GM23338 (cell line): ENCODE measurements around the gene LRRC27. TPM values are rescaled to one million over a fixed set of nuclear protein-coding genes. Genes with fewer than 3 reads are reported as not detected.

Experiments used
- ATAC-seq: fragments of 200-7000 bp; cut with Tn5 transposase; 3 replicates; pipeline ENCODE4 v1.9.1; 2020
- DNase-seq: peaks from one replicate; pipeline ENCODE4 v3.0.0-alpha.2; 2015; ENCODE audit warnings: low spot score
- H2AFZ ChIP-seq: fragments of 200-600 bp; sonication (generic); 2 replicates; pipeline ENCODE4 v1.8.0; 2016; ENCODE audit warnings: antibody characterized with exemption, mild to moderate bottlenecking, moderate library complexity
- H3F3A ChIP-seq: fragments of 200-600 bp; sonication (generic); replicated peaks from 2 replicates; pipeline ENCODE4 v1.8.0; 2017; ENCODE audit warnings: antibody characterized with exemption, mixed run types, low read depth
- H3K27ac ChIP-seq: fragments of 200-600 bp; sonication (generic); 2 replicates; pipeline ENCODE4 v1.6.1; 2016; ENCODE audit warnings: low read depth
- H3K27me3 ChIP-seq: fragments of 200-600 bp; sonication (generic); 2 replicates; pipeline ENCODE4 v1.8.0; 2016; ENCODE audit warnings: mild to moderate bottlenecking, mixed run types, moderate library complexity; ENCODE audit not compliant: insufficient read depth
- H3K36me3 ChIP-seq: fragments of 200-600 bp; sonication (generic); 2 replicates; pipeline ENCODE4 v1.8.0; 2016; ENCODE audit warnings: mild to moderate bottlenecking; ENCODE audit not compliant: insufficient read depth
- H3K4me1 ChIP-seq: fragments of 200-600 bp; sonication (generic); 2 replicates; pipeline ENCODE4 v1.8.0; 2016; ENCODE audit warnings: mild to moderate bottlenecking, moderate library complexity; ENCODE audit not compliant: insufficient read depth
- H3K4me2 ChIP-seq: fragments of 200-600 bp; sonication (generic); 2 replicates; pipeline ENCODE4 v1.7.1; 2017; ENCODE audit warnings: mixed run types
- H3K4me3 ChIP-seq: fragments of 200-600 bp; sonication (generic); 2 replicates; pipeline ENCODE4 v1.6.1; 2016; ENCODE audit warnings: mixed run types
- H3K79me2 ChIP-seq: fragments of 200-600 bp; sonication (generic); replicated peaks from 2 replicates; pipeline ENCODE4 v1.8.0; 2017; ENCODE audit warnings: mild to moderate bottlenecking; ENCODE audit not compliant: insufficient read depth
- H3K9me2 ChIP-seq: fragments of 200-600 bp; sonication (generic); 2 replicates; pipeline ENCODE4 v1.8.0; 2017; ENCODE audit not compliant: insufficient read depth
- H4K20me1 ChIP-seq: fragments of 200-600 bp; sonication (generic); replicated peaks from 2 replicates; pipeline ENCODE4 v1.8.0; 2017; ENCODE audit warnings: mild to moderate bottlenecking; ENCODE audit not compliant: insufficient read depth
- H3K27ac Mint-ChIP-seq: 2 replicates; pipeline ENCODE4 v1.8.0; 2020; ENCODE audit warnings: inconsistent platforms, mild to moderate bottlenecking, moderate library complexity, mixed read lengths
- H3K27me3 Mint-ChIP-seq: 3 replicates; pipeline ENCODE4 v1.8.0; 2022; ENCODE audit warnings: low read depth, mild to moderate bottlenecking, moderate library complexity, mixed read lengths, inconsistent platforms; ENCODE audit not compliant: insufficient read depth, poor library complexity
- H3K36me3 Mint-ChIP-seq: 3 replicates; pipeline ENCODE4 v1.8.0; 2021; ENCODE audit warnings: low read depth, mild to moderate bottlenecking, inconsistent platforms, moderate library complexity, mixed read lengths
- H3K4me1 Mint-ChIP-seq: 3 replicates; pipeline ENCODE4 v1.8.0; 2020; ENCODE audit warnings: mild to moderate bottlenecking, inconsistent platforms, mixed read lengths
- H3K4me3 Mint-ChIP-seq: 3 replicates; pipeline ENCODE4 v1.8.0; 2021; ENCODE audit warnings: moderate library complexity, mild to moderate bottlenecking, inconsistent platforms, mixed read lengths
- H3K9me3 Mint-ChIP-seq: 3 replicates; pipeline ENCODE4 v1.8.0; 2020; ENCODE audit warnings: moderate library complexity, mild to moderate bottlenecking, inconsistent platforms, mixed read lengths
- EZH2phosphoT487 ChIP-seq: fragments of 200-600 bp; sonication (generic); IDR thresholded peaks from one replicate; pipeline ENCODE4 v1.8.1; 2018; ENCODE audit warnings: antibody characterized with exemption; ENCODE audit not compliant: unreplicated experiment
- POLR2AphosphoS5 ChIP-seq: IDR thresholded peaks from 2 replicates; pipeline ENCODE4 v1.6.1; 2016; ENCODE audit warnings: antibody characterized with exemption, low read depth
- STAT1 ChIP-seq: IDR thresholded peaks from one replicate; pipeline ENCODE4 v1.6.1; 2016; ENCODE audit warnings: antibody characterized with exemption; ENCODE audit not compliant: unreplicated experiment
- ZNF331 ChIP-seq: fragments of 250-450 bp; sonication (Bioruptor Pico); IDR thresholded peaks from 2 replicates; pipeline ENCODE4 v1.5.0; 2020; ENCODE audit warnings: low read depth, mild to moderate bottlenecking, moderate library complexity
- polyA plus RNA-seq: library from polyadenylated mRNA; unstranded; fragments of >200 nt; fragmentation: Nextera tagmentation; extraction: Ambion mirVana; gene quantifications from 2 replicates; pipeline ENCODE4 v1.2.1, GENCODE V29; 2016
- total RNA-seq: library from RNA; depleted of rRNA; stranded (reverse); fragments of >200 nt; shearing (Covaris generic); gene quantifications from 2 replicates; pipeline ENCODE4 v1.2.3, GENCODE V29; 2014
- TF ChIP-seq, protein P1 (sequence below): fragments of 250-450 bp; sonication (Bioruptor Pico); IDR thresholded peaks from 2 replicates; pipeline ENCODE4 v1.5.0; 2020; ENCODE audit warnings: mild to moderate bottlenecking, moderate library complexity

Gene LRRC27
- total and polyA plus RNA-seq, 2 experiments from 2014 or later, result 2.9 to 3.5 TPM

DNA sequence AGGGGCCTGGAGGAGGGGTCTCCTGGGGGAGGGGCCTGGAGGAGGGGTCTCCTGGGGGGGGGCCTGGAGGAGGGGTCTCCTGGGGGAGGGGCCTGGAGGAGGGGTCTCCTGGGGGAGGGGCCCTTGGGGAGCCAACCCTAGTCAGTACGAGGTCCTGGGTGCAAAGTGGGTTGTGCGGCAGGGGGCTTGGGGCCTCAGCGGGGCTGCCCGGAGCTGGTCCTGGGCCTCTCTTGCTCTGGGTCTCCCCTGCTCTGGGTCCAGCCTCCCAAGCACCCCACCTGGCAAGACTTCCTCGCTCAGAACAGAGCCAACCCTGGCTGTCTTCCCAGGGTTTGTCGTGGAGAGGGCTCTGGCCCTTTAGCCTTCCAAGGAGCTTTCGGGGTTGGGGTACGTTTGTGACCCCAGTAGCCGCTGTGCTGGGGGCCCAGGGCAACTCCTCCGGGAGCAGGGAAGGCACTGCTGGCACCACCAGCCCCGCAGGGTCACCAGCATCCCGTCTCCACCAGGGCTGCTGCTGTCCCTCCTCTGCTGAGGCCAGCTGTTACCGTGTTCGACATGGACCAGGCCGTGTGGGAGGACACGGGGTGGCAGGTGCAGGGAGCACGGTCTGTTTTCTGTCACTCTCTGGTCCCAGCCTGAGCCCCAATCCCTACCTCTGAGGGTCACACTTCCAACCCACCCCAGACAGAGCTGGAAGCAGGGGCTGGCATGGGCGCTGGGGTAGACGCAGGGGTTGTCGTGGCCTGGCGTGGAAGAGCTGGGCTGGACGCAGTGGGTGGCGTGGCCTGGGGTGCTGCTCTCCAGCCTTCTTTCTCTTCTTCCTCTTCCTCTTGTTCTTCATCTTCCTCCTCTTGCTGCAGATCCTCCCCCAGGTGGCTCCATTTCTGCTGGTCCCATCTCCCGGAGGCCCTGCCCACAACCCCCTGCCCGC lies 87.8 kb downstream of the LRRC27 start (continued):
- TF ChIP-seq, protein P1, sequence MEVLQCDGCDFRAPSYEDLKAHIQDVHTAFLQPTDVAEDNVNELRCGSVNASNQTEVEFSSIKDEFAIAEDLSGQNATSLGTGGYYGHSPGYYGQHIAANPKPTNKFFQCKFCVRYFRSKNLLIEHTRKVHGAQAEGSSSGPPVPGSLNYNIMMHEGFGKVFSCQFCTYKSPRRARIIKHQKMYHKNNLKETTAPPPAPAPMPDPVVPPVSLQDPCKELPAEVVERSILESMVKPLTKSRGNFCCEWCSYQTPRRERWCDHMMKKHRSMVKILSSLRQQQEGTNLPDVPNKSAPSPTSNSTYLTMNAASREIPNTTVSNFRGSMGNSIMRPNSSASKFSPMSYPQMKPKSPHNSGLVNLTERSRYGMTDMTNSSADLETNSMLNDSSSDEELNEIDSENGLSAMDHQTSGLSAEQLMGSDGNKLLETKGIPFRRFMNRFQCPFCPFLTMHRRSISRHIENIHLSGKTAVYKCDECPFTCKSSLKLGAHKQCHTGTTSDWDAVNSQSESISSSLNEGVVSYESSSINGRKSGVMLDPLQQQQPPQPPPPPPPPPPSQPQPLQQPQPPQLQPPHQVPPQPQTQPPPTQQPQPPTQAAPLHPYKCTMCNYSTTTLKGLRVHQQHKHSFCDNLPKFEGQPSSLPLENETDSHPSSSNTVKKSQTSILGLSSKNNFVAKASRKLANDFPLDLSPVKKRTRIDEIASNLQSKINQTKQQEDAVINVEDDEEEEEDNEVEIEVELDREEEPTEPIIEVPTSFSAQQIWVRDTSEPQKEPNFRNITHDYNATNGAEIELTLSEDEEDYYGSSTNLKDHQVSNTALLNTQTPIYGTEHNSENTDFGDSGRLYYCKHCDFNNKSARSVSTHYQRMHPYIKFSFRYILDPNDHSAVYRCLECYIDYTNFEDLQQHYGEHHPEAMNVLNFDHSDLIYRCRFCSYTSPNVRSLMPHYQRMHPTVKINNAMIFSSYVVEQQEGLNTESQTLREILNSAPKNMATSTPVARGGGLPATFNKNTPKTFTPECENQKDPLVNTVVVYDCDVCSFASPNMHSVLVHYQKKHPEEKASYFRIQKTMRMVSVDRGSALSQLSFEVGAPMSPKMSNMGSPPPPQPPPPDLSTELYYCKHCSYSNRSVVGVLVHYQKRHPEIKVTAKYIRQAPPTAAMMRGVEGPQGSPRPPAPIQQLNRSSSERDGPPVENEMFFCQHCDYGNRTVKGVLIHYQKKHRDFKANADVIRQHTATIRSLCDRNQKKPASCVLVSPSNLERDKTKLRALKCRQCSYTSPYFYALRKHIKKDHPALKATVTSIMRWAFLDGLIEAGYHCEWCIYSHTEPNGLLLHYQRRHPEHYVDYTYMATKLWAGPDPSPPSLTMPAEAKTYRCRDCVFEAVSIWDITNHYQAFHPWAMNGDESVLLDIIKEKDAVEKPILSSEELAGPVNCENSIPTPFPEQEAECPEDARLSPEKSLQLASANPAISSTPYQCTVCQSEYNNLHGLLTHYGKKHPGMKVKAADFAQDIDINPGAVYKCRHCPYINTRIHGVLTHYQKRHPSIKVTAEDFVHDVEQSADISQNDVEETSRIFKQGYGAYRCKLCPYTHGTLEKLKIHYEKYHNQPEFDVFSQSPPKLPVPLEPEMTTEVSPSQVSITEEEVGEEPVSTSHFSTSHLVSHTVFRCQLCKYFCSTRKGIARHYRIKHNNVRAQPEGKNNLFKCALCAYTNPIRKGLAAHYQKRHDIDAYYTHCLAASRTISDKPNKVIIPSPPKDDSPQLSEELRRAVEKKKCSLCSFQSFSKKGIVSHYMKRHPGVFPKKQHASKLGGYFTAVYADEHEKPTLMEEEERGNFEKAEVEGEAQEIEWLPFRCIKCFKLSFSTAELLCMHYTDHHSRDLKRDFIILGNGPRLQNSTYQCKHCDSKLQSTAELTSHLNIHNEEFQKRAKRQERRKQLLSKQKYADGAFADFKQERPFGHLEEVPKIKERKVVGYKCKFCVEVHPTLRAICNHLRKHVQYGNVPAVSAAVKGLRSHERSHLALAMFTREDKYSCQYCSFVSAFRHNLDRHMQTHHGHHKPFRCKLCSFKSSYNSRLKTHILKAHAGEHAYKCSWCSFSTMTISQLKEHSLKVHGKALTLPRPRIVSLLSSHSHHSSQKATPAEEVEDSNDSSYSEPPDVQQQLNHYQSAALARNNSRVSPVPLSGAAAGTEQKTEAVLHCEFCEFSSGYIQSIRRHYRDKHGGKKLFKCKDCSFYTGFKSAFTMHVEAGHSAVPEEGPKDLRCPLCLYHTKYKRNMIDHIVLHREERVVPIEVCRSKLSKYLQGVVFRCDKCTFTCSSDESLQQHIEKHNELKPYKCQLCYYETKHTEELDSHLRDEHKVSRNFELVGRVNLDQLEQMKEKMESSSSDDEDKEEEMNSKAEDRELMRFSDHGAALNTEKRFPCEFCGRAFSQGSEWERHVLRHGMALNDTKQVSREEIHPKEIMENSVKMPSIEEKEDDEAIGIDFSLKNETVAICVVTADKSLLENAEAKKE (CRISPR knock-in tag), result no peak
- TF ChIP-seq STAT1, result no peak
- no peak for TF ChIP-seq ZNF331 (CRISPR knock-in tag)

DNA sequence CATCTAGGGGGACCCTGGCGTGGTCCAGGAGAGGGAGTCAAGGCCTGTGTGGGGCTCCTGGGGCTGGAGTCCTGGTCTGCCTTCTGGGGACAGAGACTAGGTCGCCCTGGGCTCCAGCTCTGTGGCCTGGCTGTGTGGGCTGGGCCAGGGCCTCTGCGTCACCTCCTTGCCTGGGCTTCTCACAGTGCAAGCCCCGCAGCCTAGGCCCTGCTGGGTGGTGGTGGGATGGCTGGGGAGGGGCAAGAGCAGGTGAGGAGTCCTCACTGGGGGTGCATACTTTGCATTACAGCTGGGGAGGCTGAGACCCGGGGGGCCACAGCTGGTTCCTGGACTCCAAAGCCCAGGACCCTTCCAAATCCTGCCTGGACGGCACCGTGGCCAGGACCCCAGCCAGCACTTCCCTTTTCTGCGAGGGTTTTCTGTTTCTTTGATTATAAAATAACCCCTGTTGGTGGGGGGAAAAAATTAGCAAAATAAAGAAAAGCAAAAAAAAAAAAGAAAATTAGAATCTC lies 88.5 kb downstream of the LRRC27 start:
- Histone ChIP-seq H3F3A (0 out of 2 replicates have a peak, but pooled peaks cover 17% of the 10 kb centered on the region), H3K4me2 (no peak overlapping the region), H3K9me2 (no peaks in the 10 kb centered on the region), H4K20me1 (no peaks in the 10 kb centered on the region), H3K27me3 (no peaks in the 10 kb centered on the region), H3K79me2 (no peaks in the 10 kb centered on the region), H3K27ac (no peak overlapping the region), H3K36me3 (no peaks in the 10 kb centered on the region), H3K4me3 (no peak overlapping the region), H3K4me1 (peaks cover 15% of the 10 kb centered on the region), H2AFZ (no peak overlapping the region)
- Mint-ChIP-seq H3K27ac (no peak overlapping the region; the same call in 1 of the 2 replicates), H3K36me3 (no peaks in the 10 kb centered on the region; the same call in 2 of the 3 replicates), H3K4me3 (no peak overlapping the region; the same call in 2 of the 3 replicates), H3K27me3 (peaks cover 3% of the 10 kb centered on the region), H3K9me3 (no peaks in the 10 kb centered on the region; the same call in 2 of the 3 replicates), H3K4me1 (peaks cover 32% of the 10 kb centered on the region)
- no peak for TF ChIP-seq POLR2AphosphoS5
- TF ChIP-seq EZH2phosphoT487, result no peak
- no peak for DNase-seq
- peak; percentile 6 for ATAC-seq
